Dendritic cell treated with granulocyte-macrophage colony-stimulating factor and Interleukin-4, amounts not matched to agents 40 ng/mL and 50 ng/mL, for 4 days (primary cell): Measurements from ENCODE around the gene DGKB.

Source experiments
- H3K27ac Mint-ChIP-seq: one replicate; pipeline ENCODE4 v1.8.0; 2022; ENCODE audit warnings: mild to moderate bottlenecking, mixed read lengths
- H3K27me3 Mint-ChIP-seq: one replicate; pipeline ENCODE4 v1.8.0; 2022; ENCODE audit warnings: mild to moderate bottlenecking, mixed read lengths
- H3K36me3 Mint-ChIP-seq: one replicate; pipeline ENCODE4 v1.8.0; 2022; ENCODE audit warnings: low read depth, mixed read lengths
- H3K4me1 Mint-ChIP-seq: one replicate; pipeline ENCODE4 v1.8.0; 2022; ENCODE audit warnings: low read depth, mixed read lengths
- H3K4me3 Mint-ChIP-seq: one replicate; pipeline ENCODE4 v1.8.0; 2022; ENCODE audit warnings: mild to moderate bottlenecking, moderate library complexity, mixed read lengths
- H3K9me3 Mint-ChIP-seq: one replicate; pipeline ENCODE4 v1.8.0; 2022; ENCODE audit warnings: mixed read lengths
- intact Hi-C: fragments of 100-400 bp; cut with micrococcal nuclease; formaldehyde crosslinking; loops from one replicate; pipeline ENCODE4 v1.15.0; 2022

Gene DGKB

GRCh38 chr7:14385074-14385473, 517.5 kb downstream of the DGKB start:
- Mint-ChIP-seq H3K27me3 (no peaks in the 10 kb centered on the region), H3K9me3 (peaks cover 19% of the 10 kb centered on the region), H3K4me3 (no peak overlapping the region), H3K36me3 (no peaks in the 10 kb centered on the region), H3K27ac (no peak overlapping the region), H3K4me1 (no peaks in the 10 kb centered on the region)
- intact Hi-C loops = no loop called here

- intact Hi-C loops = no loop called here
- Mint-ChIP-seq H3K4me3 (no peak overlapping the region), H3K36me3 (no peaks in the 10 kb centered on the region), H3K27me3 (no peaks in the 10 kb centered on the region), H3K4me1 (no peaks in the 10 kb centered on the region), H3K27ac (no peak overlapping the region), H3K9me3 (peaks cover 19% of the 10 kb centered on the region)
Observed at GRCh38 chr7:14381936-14382335, 520.6 kb downstream of the DGKB start.

- Mint-ChIP-seq H3K36me3 (no peaks in the 10 kb centered on the region), H3K27me3 (no peaks in the 10 kb centered on the region), H3K27ac (no peak overlapping the region), H3K4me3 (no peak overlapping the region), H3K4me1 (no peaks in the 10 kb centered on the region), H3K9me3 (peaks cover 19% of the 10 kb centered on the region)
- intact Hi-C loops = no loop called here
Observed at GRCh38 chr7:14381306-14381705, 521.2 kb downstream of the DGKB start.

- peaks cover 19% of the 10 kb centered on the region for H3K9me3 Mint-ChIP-seq
- H3K4me1 Mint-ChIP-seq = no peaks in the 10 kb centered on the region
- no peaks in the 10 kb centered on the region for H3K36me3 Mint-ChIP-seq
- H3K27ac Mint-ChIP-seq = no peak overlapping the region
- intact Hi-C loops = no loop called here
- H3K4me3 Mint-ChIP-seq = no peak overlapping the region
- H3K27me3 Mint-ChIP-seq = no peaks in the 10 kb centered on the region
Observed at GRCh38 chr7:14380881-14381280, 521.7 kb downstream of the DGKB start.

GRCh38 chr7:14377646-14378266, 524.8 kb downstream of the DGKB start:
- Mint-ChIP-seq H3K27ac (no peak overlapping the region), H3K4me3 (no peak overlapping the region), H3K36me3 (no peaks in the 10 kb centered on the region), H3K4me1 (no peaks in the 10 kb centered on the region), H3K27me3 (no peaks in the 10 kb centered on the region), H3K9me3 (peaks cover 23% of the 10 kb centered on the region)
- intact Hi-C loops = no loop called here

- H3K4me1 Mint-ChIP-seq = no peaks in the 10 kb centered on the region
- no peak overlapping the region for H3K27ac Mint-ChIP-seq
- no peak overlapping the region for H3K4me3 Mint-ChIP-seq
- no peaks in the 10 kb centered on the region for H3K36me3 Mint-ChIP-seq
- H3K27me3 Mint-ChIP-seq = no peaks in the 10 kb centered on the region
- intact Hi-C loops = no loop called here
- H3K9me3 Mint-ChIP-seq = peaks cover 23% of the 10 kb centered on the region
Observed at GRCh38 chr7:14376711-14377110, 525.8 kb downstream of the DGKB start.

GRCh38 chr7:14375998-14376397, 526.6 kb downstream of the DGKB start:
- Mint-ChIP-seq H3K4me1 (no peaks in the 10 kb centered on the region), H3K36me3 (no peaks in the 10 kb centered on the region), H3K9me3 (peaks cover 23% of the 10 kb centered on the region), H3K27me3 (no peaks in the 10 kb centered on the region), H3K4me3 (no peak overlapping the region), H3K27ac (no peak overlapping the region)
- intact Hi-C loops = no loop called here

- no peak overlapping the region for H3K4me3 Mint-ChIP-seq
- H3K9me3 Mint-ChIP-seq = peaks cover 33% of the 10 kb centered on the region
- intact Hi-C loops = no loop called here
Observed at GRCh38 chr7:14374336-14374735, 528.2 kb downstream of the DGKB start.

GRCh38 chr7:14368285-14368684, 534.3 kb downstream of the DGKB start:
- Mint-ChIP-seq H3K36me3 (no peaks in the 10 kb centered on the region), H3K27me3 (no peaks in the 10 kb centered on the region), H3K27ac (no peak overlapping the region), H3K9me3 (peaks cover 35% of the 10 kb centered on the region), H3K4me1 (no peaks in the 10 kb centered on the region), H3K4me3 (no peak overlapping the region)
- intact Hi-C loops = no loop called here

More at GRCh38 chr7:14374336-14374735, 528.2 kb downstream of the DGKB start:
- Mint-ChIP-seq H3K4me1 (no peaks in the 10 kb centered on the region), H3K27ac (no peak overlapping the region), H3K27me3 (no peaks in the 10 kb centered on the region), H3K36me3 (no peaks in the 10 kb centered on the region)

- no peaks in the 10 kb centered on the region for H3K4me1 Mint-ChIP-seq
- no peaks in the 10 kb centered on the region for H3K36me3 Mint-ChIP-seq
- H3K27me3 Mint-ChIP-seq = no peaks in the 10 kb centered on the region
- no peak overlapping the region for H3K27ac Mint-ChIP-seq
- no peak overlapping the region for H3K4me3 Mint-ChIP-seq
- H3K9me3 Mint-ChIP-seq = peaks cover 14% of the 10 kb centered on the region
- intact Hi-C loops = no loop called here
Observed at GRCh38 chr7:14351167-14351566, 551.4 kb downstream of the DGKB start.

GRCh38 chr7:14341200-14341775, 561.3 kb downstream of the DGKB start:
- intact Hi-C loops = no loop called here
- H3K4me1 Mint-ChIP-seq = no peaks in the 10 kb centered on the region
- H3K9me3 Mint-ChIP-seq = peaks cover 7% of the 10 kb centered on the region
- no peaks in the 10 kb centered on the region for H3K36me3 Mint-ChIP-seq
- no peaks in the 10 kb centered on the region for H3K27me3 Mint-ChIP-seq
- no peak overlapping the region for H3K27ac Mint-ChIP-seq
- H3K4me3 Mint-ChIP-seq = no peak overlapping the region

GRCh38 chr7:14340393-14341074, 562.0 kb downstream of the DGKB start:
- Mint-ChIP-seq H3K27ac (no peak overlapping the region), H3K4me3 (no peak overlapping the region), H3K27me3 (no peaks in the 10 kb centered on the region), H3K36me3 (no peaks in the 10 kb centered on the region), H3K9me3 (peaks cover 8% of the 10 kb centered on the region), H3K4me1 (no peaks in the 10 kb centered on the region)
- intact Hi-C loops = no loop called here

- peaks cover 8% of the 10 kb centered on the region for H3K9me3 Mint-ChIP-seq
- no peaks in the 10 kb centered on the region for H3K36me3 Mint-ChIP-seq
- H3K4me3 Mint-ChIP-seq = no peak overlapping the region
- no peak overlapping the region for H3K27ac Mint-ChIP-seq
- intact Hi-C loops = no loop called here
- no peaks in the 10 kb centered on the region for H3K4me1 Mint-ChIP-seq
- H3K27me3 Mint-ChIP-seq = no peaks in the 10 kb centered on the region
Observed at GRCh38 chr7:14339861-14340260, 562.7 kb downstream of the DGKB start.

- Mint-ChIP-seq H3K9me3 (peaks cover 8% of the 10 kb centered on the region), H3K4me3 (no peak overlapping the region), H3K36me3 (no peaks in the 10 kb centered on the region)
Observed at GRCh38 chr7:14336256-14336655, 566.3 kb downstream of the DGKB start.

More at GRCh38 chr7:14336256-14336655, 566.3 kb downstream of the DGKB start:
- Mint-ChIP-seq H3K4me1 (no peaks in the 10 kb centered on the region), H3K27me3 (no peaks in the 10 kb centered on the region), H3K27ac (no peak overlapping the region)
- intact Hi-C loops = no loop called here
